T47D (cell line): ENCODE results near the gene GIPR.
A peak's percentile ranks its signal among the peaks of the same experiment; 100 is the strongest.

ENCODE experiments used
- DNase-seq, 2 experiments: peaks; one replicate each; pipeline versions ENCODE4 v3.0.0 to v3.0.0-alpha.2; 2011 to 2012; ENCODE audit warnings: low read depth in 1 of 2, low spot score in 1 of 2
- JUND ChIP-seq: IDR thresholded peaks from 2 replicates; pipeline ENCODE4 v1.6.1; 2012; ENCODE audit warnings: low read depth
- in situ Hi-C: cut with HindIII; loops from 2 replicates; pipeline ENCODE4 v1.10.0; 2016; ENCODE audit warnings: low sequenced_read_pairs, low pct_unique_long_range_greater_than_20kb

GIPR gene

DNA sequence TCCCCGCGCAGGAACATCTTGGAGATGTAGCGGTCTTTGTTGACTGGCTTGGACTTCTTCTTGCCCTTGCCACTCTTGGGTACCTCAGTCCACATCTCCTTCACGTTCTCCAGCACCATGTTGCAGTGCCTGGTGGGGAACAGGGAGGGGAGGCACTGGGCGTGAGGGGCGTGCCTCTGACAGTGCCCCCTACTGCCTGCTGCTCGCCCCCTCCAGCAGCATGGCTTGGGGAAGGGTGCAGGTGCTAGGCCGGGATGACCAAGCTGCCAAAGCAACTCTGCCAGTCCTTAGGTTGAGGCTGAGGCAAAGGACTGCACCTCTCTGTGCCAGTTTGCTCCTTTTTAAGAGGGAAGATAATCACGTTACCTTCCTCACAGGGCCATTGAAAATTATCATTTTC is 19.6 kb downstream of the GIPR start:
- in situ Hi-C loops, result no loop called here
- no peak for TF ChIP-seq JUND
- DNase-seq, result no peak

DNA sequence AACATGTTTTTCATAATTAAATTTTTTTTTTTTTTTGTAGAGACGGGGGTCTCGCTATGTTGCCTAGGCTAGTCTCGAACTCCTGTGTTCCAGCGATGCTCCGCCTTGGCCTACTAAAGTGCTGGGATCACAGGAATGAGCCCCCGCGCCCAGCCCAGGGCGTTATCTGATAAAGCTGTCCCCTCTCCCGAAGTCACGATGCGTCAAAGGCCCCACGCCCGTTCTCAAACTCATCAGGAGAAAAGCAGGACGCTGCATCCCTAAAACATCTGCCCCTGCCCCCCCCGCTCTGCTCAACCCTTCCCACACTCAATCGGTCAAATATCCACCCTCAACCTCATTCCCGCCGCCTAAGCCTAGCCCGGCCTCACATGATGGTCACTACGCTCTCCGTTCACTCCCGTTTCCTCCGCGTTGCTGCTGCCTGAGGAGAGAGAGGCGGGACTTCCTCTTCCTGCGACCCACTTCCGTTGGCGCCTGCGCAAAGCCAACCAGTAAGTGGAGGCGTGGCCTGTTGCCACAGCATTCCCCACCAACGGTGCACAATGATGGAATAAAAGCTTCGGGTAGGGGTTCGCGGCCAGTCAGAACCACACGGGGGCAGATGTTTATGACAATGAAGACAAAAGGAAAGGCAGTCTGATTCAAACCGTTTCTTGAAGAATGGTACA is 23.6 kb downstream of the GIPR start, which contains the start of gene SNRPD2:
SNRPD2 (minus strand) TSS at position 438 of the 671 bp plus-strand sequence; CDS start at position 373, 65 bp downstream.
- peak; percentile 60 to 94 for DNase-seq
- in situ Hi-C loops, result no loop called here
- no peak for TF ChIP-seq JUND

DNA sequence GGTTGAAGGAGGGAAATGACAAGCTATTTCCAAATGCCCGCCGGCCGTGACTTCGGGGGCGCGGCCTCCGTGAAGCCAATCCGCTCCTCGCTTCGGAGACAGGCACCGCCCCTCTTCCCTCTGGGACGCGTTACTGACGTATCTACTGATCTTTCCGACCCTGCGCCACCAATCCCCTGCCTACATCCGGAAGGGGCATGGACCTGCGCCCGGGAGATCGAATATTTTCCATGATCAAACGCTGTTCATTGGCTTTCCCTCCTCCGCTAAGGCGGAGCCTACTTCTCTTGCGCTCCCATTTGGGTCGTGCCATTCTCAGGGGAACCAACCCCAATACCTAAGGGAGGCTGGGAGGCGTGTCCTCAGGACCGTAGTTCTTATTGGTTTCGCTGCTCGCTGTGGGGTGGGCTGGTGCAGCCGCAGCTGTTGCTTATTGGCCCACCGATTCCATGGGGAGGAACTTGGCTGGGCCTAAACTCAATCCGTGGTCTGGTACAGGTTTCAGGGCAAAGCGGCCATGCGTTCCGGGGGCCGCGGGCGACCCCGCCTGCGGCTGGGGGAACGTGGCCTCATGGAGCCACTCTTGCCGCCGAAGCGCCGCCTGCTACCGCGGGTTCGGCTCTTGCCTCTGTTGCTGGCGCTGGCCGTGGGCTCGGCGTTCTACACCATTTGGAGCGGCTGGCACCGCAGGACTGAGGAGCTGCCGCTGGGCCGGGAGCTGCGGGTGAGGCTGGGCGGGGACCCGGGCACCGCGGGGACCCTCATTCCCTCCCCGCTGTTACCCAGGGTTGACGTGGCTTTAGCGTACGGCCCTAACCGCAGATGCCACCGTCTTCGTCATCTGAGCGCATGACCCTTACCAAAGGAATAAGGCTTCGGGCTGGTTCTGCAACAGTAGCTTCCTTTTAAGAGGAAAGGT is 24.4 kb downstream of the GIPR start, which contains the start of gene QPCTL:
QPCTL (plus strand) TSS at position 480 of the 919 bp plus-strand sequence; CDS start at position 518, 38 bp downstream.
- in situ Hi-C loops, result no loop called here

DNA sequence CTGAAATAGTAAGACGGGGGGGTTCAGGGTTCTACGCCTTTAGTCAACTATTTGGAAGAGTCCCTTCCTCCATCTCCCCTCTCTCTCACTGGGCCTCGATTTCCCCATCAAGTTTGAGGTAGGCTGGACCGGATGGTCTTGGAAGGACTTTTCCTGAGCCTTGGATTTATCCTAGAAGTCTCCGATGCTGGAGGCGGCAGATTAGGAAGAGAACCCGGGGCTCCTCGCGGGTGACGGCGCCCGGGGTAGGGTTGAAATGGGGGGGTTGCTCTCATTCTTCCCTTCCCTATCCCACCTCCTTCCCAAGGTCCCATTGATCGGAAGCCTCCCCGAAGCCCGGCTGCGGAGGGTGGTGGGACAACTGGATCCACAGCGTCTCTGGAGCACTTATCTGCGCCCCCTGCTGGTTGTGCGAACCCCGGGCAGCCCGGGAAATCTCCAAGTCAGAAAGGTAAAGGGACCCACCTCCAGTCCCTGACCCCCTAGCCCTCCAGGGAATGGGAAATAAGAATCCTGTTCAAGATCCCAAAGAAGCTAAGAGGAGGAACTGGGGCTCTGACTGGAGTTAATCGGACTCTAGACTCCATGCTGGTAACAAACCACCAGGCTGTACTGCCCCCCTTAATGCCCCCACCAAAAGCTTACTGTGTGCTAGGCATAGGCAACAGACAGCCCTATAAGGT is 25.2 kb downstream of the GIPR start:
- TF ChIP-seq JUND, result no peak
- peak in 1 of 2 experiments; percentile 72 for DNase-seq
- in situ Hi-C loops, result no loop called here

More for the DNA sequence above, 24.4 kb downstream of the GIPR start, which contains the start of gene QPCTL:
- DNase-seq, result peak; percentile 87 to 99
- TF ChIP-seq JUND, result no peak

DNA sequence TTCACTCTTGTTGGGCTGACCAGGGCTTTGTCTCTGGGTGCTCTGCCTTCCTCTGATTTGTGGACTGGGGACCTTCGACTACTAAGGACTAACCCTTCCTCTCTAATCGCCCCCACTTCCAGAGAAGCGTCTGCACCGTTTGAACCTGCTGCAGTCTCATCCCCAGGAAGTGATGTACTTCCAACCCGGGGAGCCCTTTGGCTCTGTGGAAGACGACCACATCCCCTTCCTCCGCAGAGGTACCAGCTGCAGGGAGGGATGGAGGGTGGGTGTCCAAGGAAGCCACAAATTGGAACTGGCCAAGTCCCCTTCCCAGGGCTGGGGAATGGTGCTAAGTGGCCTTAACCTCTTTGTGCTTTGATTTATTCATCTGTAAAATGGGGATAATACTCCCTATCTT is 33.7 kb downstream of the GIPR start:
- in situ Hi-C loops, result no loop called here
- no peak for DNase-seq
- no peak for TF ChIP-seq JUND

DNA sequence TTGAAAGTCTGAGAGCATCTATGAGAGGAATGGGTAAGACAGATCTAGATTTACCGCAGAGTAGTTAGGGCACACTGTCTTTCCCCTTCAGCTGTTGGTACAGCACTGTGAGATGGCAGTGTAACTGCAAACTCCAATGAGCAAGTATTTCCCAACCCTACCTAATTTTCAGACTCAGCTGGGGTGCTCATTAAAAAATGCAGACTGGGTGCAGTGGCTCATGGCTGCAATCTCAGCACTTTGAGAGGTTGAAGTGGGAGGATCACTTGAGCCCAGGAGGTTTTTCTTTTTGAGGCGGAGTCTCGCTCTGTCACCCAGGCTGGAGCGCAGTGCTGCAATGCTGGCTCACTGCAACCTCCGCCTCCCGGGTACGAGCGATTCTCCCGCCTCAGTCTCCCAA is 37.1 kb downstream of the GIPR start:
- in situ Hi-C loops, result no loop called here
- no peak for DNase-seq
- no peak for TF ChIP-seq JUND

DNA sequence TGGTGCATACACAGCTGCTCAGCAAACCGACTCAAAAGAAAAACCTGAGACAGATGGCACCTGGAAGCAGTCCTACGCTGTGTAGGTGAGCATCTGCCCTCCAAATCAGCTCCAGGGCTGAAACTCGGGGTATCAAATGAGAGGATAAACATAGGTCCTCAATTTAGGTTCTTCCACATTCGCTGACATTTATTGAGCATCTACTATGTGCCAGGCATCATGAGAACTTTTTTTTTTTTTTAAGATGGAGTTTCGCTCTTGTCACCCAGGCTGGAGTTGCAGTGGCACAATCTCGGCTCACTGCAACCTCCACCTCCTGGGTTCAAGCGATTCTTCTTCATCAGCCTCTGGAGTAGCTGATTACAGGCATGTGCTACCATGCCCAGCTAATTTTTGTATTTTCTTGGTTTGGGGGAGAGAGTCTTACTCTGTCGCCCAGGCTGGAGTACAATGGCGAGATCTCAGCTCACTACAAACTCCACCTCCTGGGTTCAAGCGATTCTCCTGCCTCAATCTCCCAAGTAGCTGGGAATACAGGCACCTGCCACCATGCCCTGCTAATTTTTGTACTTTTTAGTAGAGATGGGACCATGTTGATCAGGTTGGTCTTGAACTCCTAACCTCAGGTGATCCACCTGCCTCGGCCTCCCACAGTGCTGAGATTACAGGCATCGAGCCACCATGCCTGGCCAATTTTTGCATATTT is 37.8 kb downstream of the GIPR start:
- TF ChIP-seq JUND, result no peak
- in situ Hi-C loops, result no loop called here
- DNase-seq, result no peak

DNA sequence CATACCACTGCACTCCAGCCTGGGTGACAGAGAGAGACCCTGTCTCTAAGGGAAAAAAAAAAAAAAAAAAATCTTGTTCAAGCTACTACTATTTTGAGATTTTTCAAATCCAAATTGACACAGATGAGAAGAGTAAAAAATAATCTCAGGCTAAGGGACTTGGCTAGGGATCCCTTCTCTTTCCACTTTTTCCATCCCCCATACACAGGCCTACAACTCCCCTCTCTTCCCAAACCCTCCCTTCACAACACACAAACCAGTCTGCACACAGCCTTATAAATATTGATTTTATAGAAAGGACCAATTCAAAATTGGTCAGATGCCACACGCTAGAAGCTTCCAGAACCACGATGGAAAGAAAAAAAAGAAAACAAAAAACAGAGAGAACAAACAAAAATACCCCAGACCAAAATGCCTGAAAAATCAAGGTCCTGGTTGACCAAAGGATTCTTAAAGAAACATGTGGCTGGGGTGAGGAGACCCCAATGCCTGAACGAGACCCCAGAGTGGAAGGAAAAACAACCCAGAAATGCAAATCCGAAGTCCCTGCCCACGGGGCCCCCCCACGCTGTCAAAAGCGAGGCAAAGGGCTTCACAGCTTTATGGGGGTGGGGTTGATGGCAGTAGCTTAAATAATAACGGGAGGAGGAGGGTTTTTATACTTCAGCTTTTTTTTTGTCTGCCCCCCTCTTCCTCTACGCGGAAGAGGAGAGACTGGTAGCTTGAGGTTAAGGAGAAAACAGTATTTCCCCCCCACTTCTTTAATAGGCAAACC is 42.5 kb downstream of the GIPR start:
- no peak for DNase-seq

DNA sequence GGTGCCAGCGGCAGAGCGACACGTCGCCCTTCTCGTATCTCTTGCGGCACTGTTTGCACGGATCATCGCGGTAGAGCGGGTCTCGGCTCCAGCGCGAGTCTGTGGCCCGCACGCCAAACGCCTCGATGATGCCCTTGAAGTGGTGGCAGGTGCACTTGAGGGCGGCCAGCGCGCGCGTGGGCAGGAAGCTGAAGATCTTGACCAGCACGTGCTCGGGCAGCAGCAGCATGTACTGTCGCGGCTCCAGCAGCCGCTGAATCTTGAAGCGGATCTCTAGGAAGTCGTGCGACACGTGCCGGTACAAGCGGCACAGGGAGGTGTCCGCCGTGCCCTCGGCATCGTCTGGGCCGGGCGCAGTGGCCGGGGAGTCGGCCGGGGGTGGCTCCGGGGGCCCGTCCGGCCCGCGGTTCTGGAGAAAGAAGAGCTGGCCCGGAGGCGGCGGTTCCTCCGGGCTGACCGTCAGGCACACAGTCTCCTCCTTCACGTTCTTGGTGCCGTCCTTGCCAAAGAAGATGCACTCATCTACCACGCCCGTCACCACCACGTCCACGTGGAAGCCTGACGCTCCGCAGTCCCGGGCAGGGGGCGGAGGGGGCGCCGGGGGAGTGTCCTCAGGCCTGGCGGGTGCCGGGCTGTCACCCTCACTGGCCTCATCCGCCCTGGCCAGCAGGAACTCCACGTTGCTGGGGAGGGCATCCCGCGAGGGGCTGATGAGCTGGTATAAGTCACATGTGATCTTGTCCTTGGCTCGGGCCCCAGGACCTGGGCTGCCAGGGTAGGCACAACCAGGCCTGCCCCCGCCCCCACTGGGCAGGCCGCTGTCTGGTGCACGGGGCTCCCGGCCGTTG is 44.1 kb downstream of the GIPR start:
- no peak for TF ChIP-seq JUND
- in situ Hi-C loops, result no loop called here
- DNase-seq, result no peak

More for the DNA sequence above, 42.5 kb downstream of the GIPR start:
- in situ Hi-C loops, result no loop called here
- TF ChIP-seq JUND, result no peak

DNA sequence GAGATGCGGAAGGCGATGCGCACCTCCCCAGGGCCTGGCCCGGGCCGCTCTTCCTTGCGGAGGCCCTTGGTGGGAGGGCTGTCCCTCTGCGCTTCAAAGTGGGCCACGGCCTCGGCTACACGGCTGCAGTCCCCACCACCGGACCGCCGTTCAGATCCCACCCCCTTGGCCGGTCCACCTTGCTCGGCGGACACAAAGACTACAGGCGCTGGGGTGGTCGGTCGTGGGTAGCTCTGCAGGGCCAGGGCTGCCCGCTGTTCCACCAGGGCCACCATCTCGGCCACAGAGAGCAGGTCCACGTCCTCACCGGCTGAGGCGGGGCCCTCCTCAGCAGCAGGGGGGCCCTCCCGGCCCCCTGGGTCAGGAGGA is 44.7 kb downstream of the GIPR start:
- TF ChIP-seq JUND, result no peak
- in situ Hi-C loops, result no loop called here
- DNase-seq, result no peak

DNA sequence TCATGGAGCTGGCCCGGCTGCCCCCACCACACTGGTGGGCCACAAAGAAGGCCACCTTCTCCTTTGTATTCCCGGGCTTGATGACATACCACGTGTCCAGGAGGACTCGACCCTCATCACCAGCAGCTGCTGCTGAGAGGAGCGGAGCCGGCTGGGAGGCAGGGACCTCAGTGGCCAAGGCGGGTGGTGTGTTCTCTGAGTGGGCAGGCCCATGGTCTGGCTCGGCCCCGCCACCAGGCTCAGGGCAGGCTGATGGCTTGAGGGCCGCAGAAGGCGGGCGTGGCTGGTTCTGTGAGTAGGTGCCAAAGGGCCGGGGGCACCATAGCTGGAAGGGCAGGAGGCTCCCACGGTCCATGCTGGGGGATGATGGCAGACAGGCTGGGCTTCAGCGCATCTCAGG is 45.1 kb downstream of the GIPR start:
- no peak for DNase-seq
- TF ChIP-seq JUND, result no peak
- in situ Hi-C loops, result no loop called here
